Kidney (tissue), 14 donors: ENCODE data around the gene CPA5. TPM values are rescaled to one million over a fixed set of nuclear protein-coding genes. Genes with fewer than 3 reads are reported as not detected.

ENCODE experiments used
- DNase-seq, 5 donors: peaks; one replicate each; pipeline ENCODE4 v3.0.0-alpha.2; 2013 to 2020
- FAIRE-seq: peaks from 2 replicates; lab custom pipeline; 2012; peaks lifted over from hg19 to GRCh38; lab: Jason Lieb, UNC
- H3K27ac ChIP-seq, 2 donors: one replicate each; pipeline ENCODE4 v1.7.0; 2013; ENCODE audit warnings: low read depth in 2 of 2, low read length in 2 of 2, inconsistent platforms in 1 of 2
- H3K27me3 ChIP-seq: one replicate; pipeline ENCODE4 v1.7.1; 2013; ENCODE audit warnings: low read length, inconsistent platforms; ENCODE audit not compliant: control insufficient read depth, insufficient read depth
- H3K36me3 ChIP-seq, 3 donors: one replicate each; pipeline versions ENCODE4 v1.7.0 to v1.7.1; 2013; ENCODE audit warnings: low read length in 3 of 3, control low read depth in 1 of 3, inconsistent platforms in 1 of 3; ENCODE audit not compliant: insufficient read depth in 3 of 3, control insufficient read depth in 2 of 3
- H3K4me1 ChIP-seq, 3 donors: one replicate each; pipeline versions ENCODE4 v1.7.0 to v1.7.1; 2013; ENCODE audit warnings: low read length in 3 of 3, inconsistent platforms in 1 of 3, low read depth in 1 of 3; ENCODE audit not compliant: control insufficient read depth in 2 of 3, insufficient read depth in 2 of 3
- H3K4me3 ChIP-seq, 3 donors: one replicate each; pipeline versions ENCODE4 v1.7.0 to v1.8.1; 2013; ENCODE audit warnings: low read length in 3 of 3, control low read depth in 1 of 3, inconsistent platforms in 1 of 3
- H3K9ac ChIP-seq, 3 donors: one replicate each; pipeline versions ENCODE4 v1.7.0 to v1.7.1; 2013; ENCODE audit warnings: low read length in 3 of 3, control low read depth in 1 of 3, inconsistent platforms in 1 of 3
- H3K9me3 ChIP-seq, 3 donors: one replicate each; pipeline versions ENCODE4 v1.7.0 to v1.7.1; 2013; ENCODE audit warnings: low read length in 3 of 3, control low read depth in 1 of 3, inconsistent platforms in 1 of 3; ENCODE audit not compliant: control insufficient read depth in 2 of 3, insufficient read depth in 1 of 3
- CTCF ChIP-seq: IDR thresholded peaks from 3 replicates; pipeline ENCODE4 v1.5.1; 2012; ENCODE audit warnings: mild to moderate bottlenecking, moderate library complexity, borderline replicate concordance; ENCODE audit not compliant: insufficient read depth; ENCODE audit errors: extremely low read depth
- intact Hi-C: fragments of 100-400 bp; cut with DNase I; formaldehyde crosslinking; loops from one replicate; pipeline ENCODE4 v1.11.1; 2022
- polyA plus RNA-seq: library from polyadenylated mRNA; stranded (reverse); fragments of 350-450 nt; fragmentation: Illumina TruSeq; extraction: RNeasy Lipid Tissue Mini Kit (QIAGEN cat#74804); gene quantifications from one replicate; pipeline ENCODE4 v1.2.3, GENCODE V29; 2014; ENCODE audit warnings: low read depth, low replicate concordance; ENCODE audit not compliant: insufficient read depth
- total RNA-seq: library from RNA; stranded (reverse); fragmentation: NEBNext Ultra II Directional; extraction: Animal tissue kit (Norgen Biotek cat#: 25700); gene quantifications from one replicate; pipeline ENCODE4 v1.2.1, GENCODE V29; 2021
- donor health status: control.
- donor health status: control.
- donor health status: control.
- donor health status: control.
- donor health status: control.
- donor health status: DM: yes; HTN: yes; CAD: no.
- donor health status: Normal renal cell carcinoma (clear cell type).

CPA5 gene
- total and polyA plus RNA-seq, 2 donors from 2014 or later: 0.54 to 1.1 TPM

GRCh38 chr7:130333832-130334231 is 10.8 kb upstream of the CPA5 start:
- H3K4me1 ChIP-seq: no peaks in the 10 kb centered on the region
- no peaks in the 10 kb centered on the region for H3K36me3 ChIP-seq
- FAIRE-seq (no peak), DNase-seq (no peak)
- intact Hi-C loops: no loop called here
- H3K4me3 ChIP-seq: no peak overlapping the region
- no peaks in the 10 kb centered on the region for H3K9me3 ChIP-seq
- H3K27me3 ChIP-seq: no peaks in the 10 kb centered on the region
- no peak overlapping the region for H3K9ac ChIP-seq
- TF ChIP-seq CTCF: no peak
- H3K27ac ChIP-seq: no peak overlapping the region

GRCh38 chr7:130334274-130334673 is 10.3 kb upstream of the CPA5 start:
- no peaks in the 10 kb centered on the region for H3K4me1 ChIP-seq
- H3K27me3 ChIP-seq: no peaks in the 10 kb centered on the region
- no peak overlapping the region for H3K4me3 ChIP-seq
- TF ChIP-seq CTCF: no peak
- H3K9me3 ChIP-seq: no peaks in the 10 kb centered on the region
- intact Hi-C loops: no loop called here
- DNase-seq: peak in 1 of 5 donors; percentile 45
- no peak overlapping the region for H3K27ac ChIP-seq
- FAIRE-seq: no peak
- H3K36me3 ChIP-seq: no peaks in the 10 kb centered on the region
- H3K9ac ChIP-seq: no peak overlapping the region

GRCh38 chr7:130337410-130337971 is 7.1 kb upstream of the CPA5 start:
- DNase-seq (no peak), FAIRE-seq (no peak)
- TF ChIP-seq CTCF: no peak
- Histone ChIP-seq H3K27me3 (no peaks in the 10 kb centered on the region), H3K27ac (no peak overlapping the region), H3K9ac (no peak overlapping the region), H3K36me3 (no peaks in the 10 kb centered on the region), H3K9me3 (no peaks in the 10 kb centered on the region), H3K4me3 (no peak overlapping the region), H3K4me1 (no peaks in the 10 kb centered on the region)
- intact Hi-C loops: no loop called here

- Histone ChIP-seq H3K9me3 (no peaks in the 10 kb centered on the region), H3K4me3 (no peak overlapping the region), H3K4me1 (no peaks in the 10 kb centered on the region), H3K9ac (no peak overlapping the region), H3K36me3 (no peaks in the 10 kb centered on the region), H3K27ac (no peak overlapping the region), H3K27me3 (no peaks in the 10 kb centered on the region)
- intact Hi-C loops: no loop called here
- no peak for TF ChIP-seq CTCF
- DNase-seq (no peak), FAIRE-seq (no peak)
Measured at GRCh38 chr7:130338233-130338632, 6.4 kb upstream of the CPA5 start.
